ENCODE measurements around the gene MAN1A1.

- TF ChIP-seq CTCF (IDR thresholded peaks at IDR 0.05) (no peak), POLR2A (IDR thresholded peaks at IDR 0.05) (no peak)
Measured at GRCh38 chr6:119170447-119171087, 179.0 kb downstream of the MAN1A1 start.

All from transverse colon (tissue), 3 donors.